MM.1S (cell line): ENCODE data around the gene TRAPPC8.
A peak's percentile ranks its signal among the peaks of the same experiment; 100 is the strongest.

Experiments used
- DNase-seq: peaks from one replicate; pipeline ENCODE4 v3.0.0-alpha.2; 2015
- H2AFZ ChIP-seq: fragments of 300-600 bp; sonication (generic); 2 replicates; pipeline ENCODE4 v1.6.0; 2016; ENCODE audit warnings: antibody characterized with exemption, low read length
- H3F3A ChIP-seq: fragments of 300-600 bp; sonication (generic); 2 replicates; pipeline ENCODE4 v1.6.1; 2016; ENCODE audit warnings: mild to moderate bottlenecking, antibody characterized with exemption, low read length, moderate library complexity, mixed read lengths; ENCODE audit not compliant: insufficient read depth
- H3K27ac ChIP-seq: fragments of 300-600 bp; sonication (generic); 2 replicates; pipeline ENCODE4 v1.5.1; 2016; ENCODE audit warnings: mild to moderate bottlenecking, low read length
- H3K27me3 ChIP-seq: fragments of 300-600 bp; sonication (generic); replicated peaks from 2 replicates; pipeline ENCODE4 v1.6.0; 2016; ENCODE audit warnings: low read length; ENCODE audit not compliant: insufficient read depth
- H3K36me3 ChIP-seq: fragments of 300-600 bp; sonication (generic); replicated peaks from 2 replicates; pipeline ENCODE4 v1.6.1; 2016; ENCODE audit warnings: mild to moderate bottlenecking, low read length, mixed read lengths; ENCODE audit not compliant: insufficient read depth
- H3K4me1 ChIP-seq: fragments of 300-600 bp; sonication (generic); 2 replicates; pipeline ENCODE4 v1.6.1; 2016; ENCODE audit warnings: low read length, mixed read lengths
- H3K4me2 ChIP-seq: fragments of 300-600 bp; sonication (generic); 2 replicates; pipeline ENCODE4 v1.6.0; 2016; ENCODE audit warnings: low read depth, low read length
- H3K4me3 ChIP-seq: fragments of 300-600 bp; sonication (generic); 2 replicates; pipeline ENCODE4 v1.5.1; 2016; ENCODE audit warnings: low read length, mixed read lengths
- H3K79me2 ChIP-seq: fragments of 300-600 bp; sonication (generic); 2 replicates; pipeline ENCODE4 v1.6.1; 2016; ENCODE audit warnings: mixed run types, low read length, mixed read lengths
- H3K9ac ChIP-seq: fragments of 300-600 bp; sonication (generic); 2 replicates; pipeline ENCODE4 v1.6.1; 2016; ENCODE audit warnings: low read length, mixed read lengths
- H3K9me2 ChIP-seq: fragments of 300-600 bp; sonication (generic); replicated peaks from 2 replicates; pipeline ENCODE4 v1.6.1; 2016; ENCODE audit warnings: mild to moderate bottlenecking, low read length, mixed read lengths; ENCODE audit not compliant: insufficient read depth
- H3K9me3 ChIP-seq: fragments of 300-600 bp; sonication (generic); replicated peaks from 2 replicates; pipeline ENCODE4 v1.6.1; 2016; ENCODE audit warnings: mild to moderate bottlenecking, low read length, mixed read lengths; ENCODE audit not compliant: insufficient read depth
- H4K20me1 ChIP-seq: fragments of 300-600 bp; sonication (generic); 2 replicates; pipeline ENCODE4 v1.6.1; 2016; ENCODE audit warnings: mild to moderate bottlenecking, low read length, moderate library complexity, mixed read lengths; ENCODE audit not compliant: insufficient read depth
- CTCF ChIP-seq: fragments of 300-600 bp; sonication (generic); IDR thresholded peaks from 2 replicates; pipeline ENCODE4 v1.5.1; 2016; ENCODE audit warnings: antibody characterized with exemption, low read length, mixed read lengths
- EZH2 ChIP-seq: fragments of 300-600 bp; sonication (generic); optimal IDR thresholded peaks from 2 replicates; pipeline ENCODE3; 2017; ENCODE audit warnings: low read depth, mild to moderate bottlenecking, antibody characterized with exemption, low read length, mixed read lengths
- EZH2phosphoT487 ChIP-seq: fragments of 300-600 bp; sonication (generic); IDR thresholded peaks from 2 replicates; pipeline ENCODE4 v1.6.1; 2018; ENCODE audit warnings: antibody characterized with exemption, low read length

Gene TRAPPC8

GRCh38 chr18:31825772-31826171 lies 117.2 kb downstream of the TRAPPC8 start:
- Histone ChIP-seq H2AFZ (no peak overlapping the region), H3K27ac (no peak overlapping the region), H3K9me2 (no peaks in the 10 kb centered on the region), H3K9ac (no peak overlapping the region), H4K20me1 (no peaks in the 10 kb centered on the region), H3K9me3 (no peaks in the 10 kb centered on the region), H3K4me1 (0 out of 2 replicates have a peak, but pooled peaks cover 5% of the 10 kb centered on the region), H3K4me3 (no peak overlapping the region), H3K36me3 (no peaks in the 10 kb centered on the region), H3K4me2 (no peak overlapping the region), H3F3A (no peaks in the 10 kb centered on the region), H3K79me2 (no peaks in the 10 kb centered on the region), H3K27me3 (no peaks in the 10 kb centered on the region)
- no peak for TF ChIP-seq CTCF
- TF ChIP-seq EZH2: no peak
- TF ChIP-seq EZH2phosphoT487: no peak
- peak; percentile 18 for DNase-seq

GRCh38 chr18:31821545-31822171 lies 121.3 kb downstream of the TRAPPC8 start:
- no peaks in the 10 kb centered on the region for H3K9me2 ChIP-seq
- no peak overlapping the region for H3K4me3 ChIP-seq
- no peaks in the 10 kb centered on the region for H3K27me3 ChIP-seq
- H3K9me3 ChIP-seq: no peaks in the 10 kb centered on the region
- no peaks in the 10 kb centered on the region for H4K20me1 ChIP-seq
- H3K36me3 ChIP-seq: no peaks in the 10 kb centered on the region
- H3K4me1 ChIP-seq: 0 out of 2 replicates have a peak, but pooled peaks cover 5% of the 10 kb centered on the region
- H3K9ac ChIP-seq: no peak overlapping the region
- H2AFZ ChIP-seq: no peak overlapping the region
- no peak overlapping the region for H3K27ac ChIP-seq
- H3K79me2 ChIP-seq: no peaks in the 10 kb centered on the region
- DNase-seq: no peak
- TF ChIP-seq EZH2phosphoT487: no peak
- H3K4me2 ChIP-seq: no peak overlapping the region
- H3F3A ChIP-seq: no peaks in the 10 kb centered on the region

- H3K4me1 ChIP-seq: no peaks in the 10 kb centered on the region
- no peaks in the 10 kb centered on the region for H3F3A ChIP-seq
- no peak for TF ChIP-seq EZH2phosphoT487
- no peak for TF ChIP-seq CTCF
- TF ChIP-seq EZH2: no peak
- H3K9ac ChIP-seq: no peak overlapping the region
- no peaks in the 10 kb centered on the region for H3K9me3 ChIP-seq
- no peak overlapping the region for H3K4me2 ChIP-seq
- H3K79me2 ChIP-seq: no peaks in the 10 kb centered on the region
- no peak overlapping the region for H3K4me3 ChIP-seq
- H2AFZ ChIP-seq: no peak overlapping the region
- no peaks in the 10 kb centered on the region for H3K27me3 ChIP-seq
- DNase-seq: no peak
- H3K36me3 ChIP-seq: no peaks in the 10 kb centered on the region
- H3K9me2 ChIP-seq: no peaks in the 10 kb centered on the region
- no peaks in the 10 kb centered on the region for H4K20me1 ChIP-seq
- H3K27ac ChIP-seq: no peak overlapping the region
Measured at GRCh38 chr18:31819925-31820229, 123.1 kb downstream of the TRAPPC8 start.

GRCh38 chr18:31819106-31819924 lies 123.6 kb downstream of the TRAPPC8 start:
- Histone ChIP-seq H3K9me3 (no peaks in the 10 kb centered on the region), H3K9ac (no peak overlapping the region), H4K20me1 (no peaks in the 10 kb centered on the region), H3K4me2 (no peak overlapping the region), H3K36me3 (no peaks in the 10 kb centered on the region), H3K27me3 (no peaks in the 10 kb centered on the region), H3F3A (no peaks in the 10 kb centered on the region), H3K9me2 (no peaks in the 10 kb centered on the region), H3K79me2 (no peaks in the 10 kb centered on the region), H3K4me3 (no peak overlapping the region), H2AFZ (no peak overlapping the region), H3K27ac (no peak overlapping the region), H3K4me1 (no peaks in the 10 kb centered on the region)
- TF ChIP-seq EZH2phosphoT487: no peak
- TF ChIP-seq EZH2: no peak
- TF ChIP-seq CTCF: peak; percentile 81
- peak; percentile 50 for DNase-seq
